A549 (cell line): ENCODE results near the gene CRYBG2.

ENCODE experiments used
- CHD4 ChIP-seq: fragments of 200-600 bp; sonication (generic); IDR thresholded peaks from 2 replicates; pipeline ENCODE4 v1.6.1; 2016; ENCODE audit warnings: antibody characterized with exemption, mild to moderate bottlenecking, borderline replicate concordance
- HMGXB4 ChIP-seq: fragments of 250-450 bp; sonication (Bioruptor Pico); IDR thresholded peaks from 2 replicates; pipeline ENCODE4 v1.5.0; 2021; ENCODE audit warnings: mild to moderate bottlenecking, moderate library complexity, borderline replicate concordance

GRCh38 chr1:26344147-26344920 is 9.6 kb downstream of the CRYBG2 start:
- TF ChIP-seq HMGXB4 (CRISPR knock-in tag) (no peak), CHD4 (no peak)
